Chondrocyte (in vitro differentiated cells): ENCODE data around the gene ZFAND3. TPM values are rescaled to one million over a fixed set of nuclear protein-coding genes. Genes with fewer than 3 reads are reported as not detected.
"Not testable (repeated sequence)": the region's sequence is repeated elsewhere in the genome, so short reads cannot be mapped to it uniquely, and the experiment has no call there.

Experiments
- DNase-seq: peaks from one replicate; pipeline ENCODE4 v3.0.0; 2021; ENCODE audit warnings: mixed read lengths, low spot score
- H3K27ac Mint-ChIP-seq: one replicate; pipeline ENCODE4 v1.8.0; 2021; ENCODE audit warnings: mild to moderate bottlenecking, moderate library complexity, mixed read lengths; ENCODE audit not compliant: unreplicated experiment
- H3K27me3 Mint-ChIP-seq: 2 replicates; pipeline ENCODE4 v1.8.0; 2021; ENCODE audit warnings: low read depth, mixed read lengths
- H3K36me3 Mint-ChIP-seq: 2 replicates; pipeline ENCODE4 v1.8.0; 2021; ENCODE audit warnings: low read depth, mixed read lengths
- H3K4me1 Mint-ChIP-seq: 2 replicates; pipeline ENCODE4 v1.8.0; 2021; ENCODE audit warnings: low read depth, mild to moderate bottlenecking, mixed read lengths
- H3K4me3 Mint-ChIP-seq: one replicate; pipeline ENCODE4 v1.8.0; 2021; ENCODE audit warnings: mild to moderate bottlenecking, moderate library complexity, mixed read lengths; ENCODE audit not compliant: unreplicated experiment
- H3K9me3 Mint-ChIP-seq: 2 replicates; pipeline ENCODE4 v1.8.0; 2021; ENCODE audit warnings: low read depth, mixed read lengths
- total RNA-seq: library from RNA; stranded (reverse); gene quantifications from 3 replicates; pipeline ENCODE4 v1.2.1, GENCODE V29; 2021
- TF ChIP-seq, protein P1 (sequence below): fragments of 200-600 bp; sonication (generic); IDR thresholded peaks from 2 replicates; pipeline ENCODE4 v1.5.0; 2021; ENCODE audit warnings: antibody characterized with exemption, mild to moderate bottlenecking, moderate library complexity

ZFAND3 gene
- total RNA-seq, 1 donor from 2014 or later = 98.5 TPM

DNA sequence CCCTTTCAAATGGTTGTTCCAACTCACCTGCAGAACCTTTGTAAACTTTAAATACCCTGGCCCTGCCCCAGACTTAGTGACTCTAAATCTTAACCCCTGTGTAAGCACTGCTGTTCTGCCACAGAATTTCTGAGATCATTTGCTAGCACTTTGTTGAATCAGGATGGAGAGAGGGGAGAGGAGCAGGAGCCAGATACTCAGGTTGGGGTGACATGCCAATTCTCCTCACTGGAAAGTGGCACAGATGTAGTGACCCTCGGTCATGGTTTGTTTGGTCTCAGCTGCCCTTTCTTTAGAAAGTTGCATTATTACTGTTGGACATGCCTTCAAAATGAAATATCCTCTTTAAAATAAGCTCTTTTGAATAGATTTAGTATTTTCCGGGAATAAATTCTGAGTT, 168.0 kb downstream of the ZFAND3 start:
- Mint-ChIP-seq H3K9me3 (no peaks in the 10 kb centered on the region), H3K4me1 (peaks cover 74% of the 10 kb centered on the region), H3K4me3 (no peak overlapping the region), H3K27me3 (no peaks in the 10 kb centered on the region), H3K27ac (peak overlapping the region; percentile 75), H3K36me3 (no peaks in the 10 kb centered on the region)
- TF ChIP-seq, protein P1, sequence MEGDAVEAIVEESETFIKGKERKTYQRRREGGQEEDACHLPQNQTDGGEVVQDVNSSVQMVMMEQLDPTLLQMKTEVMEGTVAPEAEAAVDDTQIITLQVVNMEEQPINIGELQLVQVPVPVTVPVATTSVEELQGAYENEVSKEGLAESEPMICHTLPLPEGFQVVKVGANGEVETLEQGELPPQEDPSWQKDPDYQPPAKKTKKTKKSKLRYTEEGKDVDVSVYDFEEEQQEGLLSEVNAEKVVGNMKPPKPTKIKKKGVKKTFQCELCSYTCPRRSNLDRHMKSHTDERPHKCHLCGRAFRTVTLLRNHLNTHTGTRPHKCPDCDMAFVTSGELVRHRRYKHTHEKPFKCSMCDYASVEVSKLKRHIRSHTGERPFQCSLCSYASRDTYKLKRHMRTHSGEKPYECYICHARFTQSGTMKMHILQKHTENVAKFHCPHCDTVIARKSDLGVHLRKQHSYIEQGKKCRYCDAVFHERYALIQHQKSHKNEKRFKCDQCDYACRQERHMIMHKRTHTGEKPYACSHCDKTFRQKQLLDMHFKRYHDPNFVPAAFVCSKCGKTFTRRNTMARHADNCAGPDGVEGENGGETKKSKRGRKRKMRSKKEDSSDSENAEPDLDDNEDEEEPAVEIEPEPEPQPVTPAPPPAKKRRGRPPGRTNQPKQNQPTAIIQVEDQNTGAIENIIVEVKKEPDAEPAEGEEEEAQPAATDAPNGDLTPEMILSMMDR = no peak
- no peak for DNase-seq

DNA sequence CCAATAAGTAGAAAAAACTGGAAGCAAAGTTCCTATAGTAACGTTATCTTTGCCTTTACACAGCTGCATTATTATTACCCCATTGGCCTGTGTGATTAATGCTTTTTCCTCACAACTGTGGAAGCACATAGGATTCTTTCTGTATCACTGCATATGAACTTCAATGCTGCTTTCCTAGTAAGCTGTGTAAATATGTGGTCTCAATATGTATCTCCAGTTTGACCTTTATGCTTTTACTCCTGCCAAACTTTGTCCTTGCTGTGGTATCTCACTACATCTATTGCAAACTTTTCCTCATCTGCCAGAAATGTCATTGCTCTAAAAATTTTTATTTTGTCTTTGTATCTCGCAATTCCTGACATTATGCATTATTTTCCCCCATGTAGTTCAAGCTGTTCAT, 168.6 kb downstream of the ZFAND3 start:
- Mint-ChIP-seq H3K27ac (peak overlapping the region; percentile 90), H3K4me3 (no peak overlapping the region), H3K36me3 (no peaks in the 10 kb centered on the region), H3K9me3 (no peaks in the 10 kb centered on the region), H3K4me1 (peaks cover 77% of the 10 kb centered on the region), H3K27me3 (no peaks in the 10 kb centered on the region)
- TF ChIP-seq, protein P1 = no peak
- DNase-seq = no peak

DNA sequence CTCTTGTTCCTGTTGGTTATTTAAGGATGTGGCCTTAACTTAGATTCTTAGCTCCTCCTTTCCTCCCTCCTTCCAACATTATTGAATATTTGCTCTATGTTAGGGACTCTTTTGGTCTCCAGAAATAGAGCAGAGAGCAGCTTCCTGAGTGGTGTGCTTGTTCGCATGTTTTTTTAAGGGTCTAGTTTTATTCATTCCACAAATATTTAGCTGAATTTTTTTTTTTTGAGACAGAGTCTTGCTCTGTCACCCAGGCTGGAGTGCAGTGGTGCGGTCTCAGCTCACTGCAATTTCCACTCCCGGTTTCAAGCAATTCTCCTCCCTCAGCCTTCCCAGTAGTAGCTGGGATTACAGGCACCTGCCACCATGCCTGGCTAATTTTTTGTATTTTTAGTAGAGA, 169.2 kb downstream of the ZFAND3 start:
- no peaks in the 10 kb centered on the region for H3K27me3 Mint-ChIP-seq
- no peaks in the 10 kb centered on the region for H3K9me3 Mint-ChIP-seq
- peak overlapping the region; percentile 90 for H3K27ac Mint-ChIP-seq
- no peak for DNase-seq
- H3K4me1 Mint-ChIP-seq = peaks cover 77% of the 10 kb centered on the region
- TF ChIP-seq, protein P1 = no peak
- H3K4me3 Mint-ChIP-seq = peak overlapping the region; percentile 13
- no peaks in the 10 kb centered on the region for H3K36me3 Mint-ChIP-seq

DNA sequence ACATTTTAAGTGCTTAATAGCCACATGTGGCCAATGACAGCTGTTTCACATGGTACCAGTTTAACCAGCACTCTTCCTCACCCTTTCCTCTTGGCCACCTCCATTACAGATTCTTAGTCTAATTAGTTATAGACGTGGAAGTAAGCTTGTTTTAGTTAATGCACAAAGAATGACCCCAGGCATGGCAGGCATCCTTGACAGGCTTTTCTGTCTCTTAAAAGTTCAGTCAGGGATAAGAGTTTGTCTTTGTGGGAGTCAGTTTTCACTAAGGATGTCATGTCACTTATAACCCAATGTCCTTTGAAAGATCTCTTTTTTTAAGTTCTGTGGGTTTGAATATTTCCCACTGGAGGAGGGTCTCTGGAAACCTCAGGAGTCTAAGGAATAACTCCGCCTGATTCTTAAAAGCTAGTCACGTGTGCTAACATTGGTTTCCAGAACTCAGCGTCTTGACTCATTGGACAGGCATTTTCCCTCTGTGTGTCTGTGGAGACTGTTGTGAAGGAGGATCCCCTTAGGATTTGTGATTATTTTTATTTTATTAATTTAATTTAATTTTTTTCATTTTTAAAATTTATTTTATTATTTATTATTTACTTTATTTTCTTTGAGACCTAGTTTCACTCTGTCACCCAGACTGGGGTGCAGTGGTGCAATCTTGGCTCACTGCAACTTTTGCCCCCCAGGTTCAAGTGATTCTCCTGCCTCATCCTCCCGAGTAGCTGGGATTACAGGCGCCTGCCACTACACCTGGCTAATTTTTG, 171.4 kb downstream of the ZFAND3 start:
- Mint-ChIP-seq H3K9me3 (no peaks in the 10 kb centered on the region), H3K4me3 (no peak overlapping the region), H3K36me3 (no peaks in the 10 kb centered on the region), H3K4me1 (peaks cover 86% of the 10 kb centered on the region), H3K27me3 (no peaks in the 10 kb centered on the region), H3K27ac (peak overlapping the region; percentile 98)
- no peak for DNase-seq
- TF ChIP-seq, protein P1 = no peak

DNA sequence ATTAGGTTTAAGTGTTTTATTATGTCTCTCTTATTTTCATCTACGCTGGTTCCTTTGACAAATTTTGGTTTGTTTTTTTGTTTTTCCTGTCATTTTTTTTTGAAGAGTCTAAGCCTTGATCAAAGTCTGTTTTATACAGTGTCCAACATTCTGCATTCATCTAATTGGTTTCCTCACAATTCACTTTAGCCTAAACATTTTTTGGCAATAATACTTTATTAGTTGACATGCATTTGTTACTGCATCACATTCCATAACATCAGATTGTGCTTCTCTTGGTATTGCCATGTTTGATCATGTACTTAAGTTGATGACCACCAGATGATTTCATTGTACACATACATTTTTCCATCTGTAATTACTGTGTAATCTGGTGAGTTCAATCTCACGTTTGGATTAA, 173.2 kb downstream of the ZFAND3 start:
- Mint-ChIP-seq H3K4me3 (no peak overlapping the region), H3K27ac (peak overlapping the region; percentile 38)

DNA sequence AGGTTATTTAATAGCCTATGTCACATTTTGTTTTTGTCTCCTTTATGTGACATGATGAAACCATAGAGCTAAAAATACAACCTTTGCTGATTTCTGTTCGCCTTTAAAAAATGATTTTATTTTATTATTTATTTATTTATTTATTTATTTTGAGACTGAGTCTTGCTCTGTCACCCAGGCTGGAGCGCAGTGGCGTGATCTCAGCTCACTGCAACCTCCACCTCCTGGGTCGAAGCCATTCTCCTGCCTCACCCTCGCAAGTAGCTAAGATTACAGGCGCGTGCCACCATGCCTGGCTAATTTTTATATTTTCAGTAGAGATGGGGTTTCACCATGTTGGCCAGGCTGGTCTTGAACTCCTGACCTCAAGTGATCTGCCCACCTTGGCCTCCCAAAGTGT, 173.7 kb downstream of the ZFAND3 start:
- not testable (repeated sequence) for DNase-seq, H3K27ac Mint-ChIP-seq, H3K4me3 Mint-ChIP-seq, H3K27me3 Mint-ChIP-seq, H3K36me3 Mint-ChIP-seq, H3K9me3 Mint-ChIP-seq
- peaks cover 77% of the 10 kb centered on the region for H3K4me1 Mint-ChIP-seq

More for the DNA sequence above, 173.2 kb downstream of the ZFAND3 start:
- H3K36me3 Mint-ChIP-seq = no peaks in the 10 kb centered on the region
- peaks cover 81% of the 10 kb centered on the region for H3K4me1 Mint-ChIP-seq
- no peaks in the 10 kb centered on the region for H3K27me3 Mint-ChIP-seq
- TF ChIP-seq, protein P1 = no peak
- H3K9me3 Mint-ChIP-seq = no peaks in the 10 kb centered on the region
- no peak for DNase-seq
